ENCODE data around the gene ALDH1A1.
"Not testable (repeated sequence)": the region's sequence is repeated elsewhere in the genome, so short reads cannot be mapped to it uniquely, and the experiment has no call there.

DNA sequence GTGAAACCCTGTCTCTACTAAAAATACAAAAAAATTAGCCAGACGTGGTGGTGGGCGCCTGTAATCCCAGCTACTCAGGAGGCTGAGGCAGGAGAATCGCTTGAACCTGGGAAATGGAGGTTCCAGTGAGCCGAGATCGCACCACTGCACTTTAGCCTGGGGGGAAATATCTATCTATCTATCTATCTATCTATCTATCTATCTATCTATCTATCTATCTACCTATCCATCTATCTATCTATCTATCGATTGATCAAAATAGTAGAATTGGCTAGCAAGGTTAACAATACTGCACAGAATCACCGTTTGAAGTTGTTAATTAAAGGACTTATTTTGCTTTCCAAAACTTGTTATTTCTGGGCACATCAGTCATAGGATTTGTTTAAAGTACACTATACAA lies 90.1 kb downstream of the ALDH1A1 start:
- TF ChIP-seq EZH2 (IDR thresholded peaks at IDR 0.05; ENCODE audit: insufficient read depth, poor library complexity, severe bottlenecking); EZH2phosphoT487 (IDR thresholded peaks at IDR 0.05; ENCODE audit: insufficient read depth, low read depth): not testable (repeated sequence)

All from GM23248 (cell line).